Peyer's patch (tissue), 4 donors: ENCODE measurements around the gene NFIB.

Source experiments
- CTCF ChIP-seq, 6 experiments: fragments of 450-650 bp in 4 of 6; fragments of 200-600 bp in 2 of 6; sonication (generic) in 1 of 6; IDR thresholded peaks; one replicate each; pipeline ENCODE4 v1.5.1; 2017 to 2019; ENCODE audit warnings: antibody characterized with exemption in 6 of 6, mild to moderate bottlenecking in 3 of 6, moderate library complexity in 1 of 6
- POLR2A ChIP-seq, 2 donors: fragments of 450-650 bp; IDR thresholded peaks; one replicate each; pipeline ENCODE4 v1.5.1; 2017; ENCODE audit warnings: antibody characterized with exemption in 2 of 2, mild to moderate bottlenecking in 2 of 2, moderate library complexity in 2 of 2

- TF ChIP-seq CTCF (IDR thresholded peaks at IDR 0.05) (no peak), POLR2A (IDR thresholded peaks at IDR 0.05) (no peak)
These were observed 261.6 kb downstream of the NFIB start for GRCh38 chr9:14052359-14052758.
